ENCODE results near the gene DESI2. TPM values are rescaled to one million over a fixed set of nuclear protein-coding genes. Genes with fewer than 3 reads are reported as not detected.

The DESI2 gene
- total RNA-seq, 1 donor from 2014 or later, result 24.2 TPM

DNA sequence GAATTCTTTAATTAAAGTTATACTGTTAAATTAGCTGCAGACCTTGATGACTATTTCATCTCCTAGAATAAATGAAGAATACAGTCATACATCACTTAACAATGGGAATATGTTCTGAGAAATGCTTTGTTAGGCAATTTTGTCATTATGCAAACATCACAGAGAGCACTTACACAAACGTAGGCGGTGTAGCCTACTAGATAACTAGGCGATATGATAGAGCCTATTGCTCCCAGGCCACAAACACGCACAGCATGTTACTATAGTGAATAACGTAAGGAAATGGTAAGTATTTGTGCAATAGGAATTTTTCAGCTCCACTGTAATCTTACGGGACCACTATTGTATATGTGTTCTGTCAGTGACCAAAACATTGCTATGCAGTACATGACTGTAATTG lies 37.6 kb upstream of the DESI2 start:
- H3K4me1 ChIP-seq, result no peaks in the 10 kb centered on the region
- DNase-seq (ENCODE audit: low spot score in 2 of 2), result no peak

GRCh38 chr1:244626709-244627108 lies 26.2 kb upstream of the DESI2 start:
- TF ChIP-seq, protein P1, sequence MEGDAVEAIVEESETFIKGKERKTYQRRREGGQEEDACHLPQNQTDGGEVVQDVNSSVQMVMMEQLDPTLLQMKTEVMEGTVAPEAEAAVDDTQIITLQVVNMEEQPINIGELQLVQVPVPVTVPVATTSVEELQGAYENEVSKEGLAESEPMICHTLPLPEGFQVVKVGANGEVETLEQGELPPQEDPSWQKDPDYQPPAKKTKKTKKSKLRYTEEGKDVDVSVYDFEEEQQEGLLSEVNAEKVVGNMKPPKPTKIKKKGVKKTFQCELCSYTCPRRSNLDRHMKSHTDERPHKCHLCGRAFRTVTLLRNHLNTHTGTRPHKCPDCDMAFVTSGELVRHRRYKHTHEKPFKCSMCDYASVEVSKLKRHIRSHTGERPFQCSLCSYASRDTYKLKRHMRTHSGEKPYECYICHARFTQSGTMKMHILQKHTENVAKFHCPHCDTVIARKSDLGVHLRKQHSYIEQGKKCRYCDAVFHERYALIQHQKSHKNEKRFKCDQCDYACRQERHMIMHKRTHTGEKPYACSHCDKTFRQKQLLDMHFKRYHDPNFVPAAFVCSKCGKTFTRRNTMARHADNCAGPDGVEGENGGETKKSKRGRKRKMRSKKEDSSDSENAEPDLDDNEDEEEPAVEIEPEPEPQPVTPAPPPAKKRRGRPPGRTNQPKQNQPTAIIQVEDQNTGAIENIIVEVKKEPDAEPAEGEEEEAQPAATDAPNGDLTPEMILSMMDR (IDR thresholded peaks at IDR 0.05), result no peak
- DNase-seq (ENCODE audit: low spot score in 2 of 2), result no peak
- Histone ChIP-seq H3K27ac (no peak overlapping the region), H3K9me3 (no peaks in the 10 kb centered on the region), H3K4me1 (no peaks in the 10 kb centered on the region), H3K4me3 (no peak overlapping the region), H3K36me3 (no peaks in the 10 kb centered on the region), H3K27me3 (no peaks in the 10 kb centered on the region)
- intact Hi-C loops (cut with DNase I), result no loop called here

More for the DNA sequence above, 37.6 kb upstream of the DESI2 start:
- intact Hi-C loops (cut with DNase I), result no loop called here
- no peaks in the 10 kb centered on the region for H3K9me3 ChIP-seq
- no peak overlapping the region for H3K27ac ChIP-seq
- H3K27me3 ChIP-seq, result no peaks in the 10 kb centered on the region
- H3K36me3 ChIP-seq, result no peaks in the 10 kb centered on the region
- TF ChIP-seq, protein P1 (IDR thresholded peaks at IDR 0.05), result no peak
- H3K4me3 ChIP-seq, result no peak overlapping the region

DNA sequence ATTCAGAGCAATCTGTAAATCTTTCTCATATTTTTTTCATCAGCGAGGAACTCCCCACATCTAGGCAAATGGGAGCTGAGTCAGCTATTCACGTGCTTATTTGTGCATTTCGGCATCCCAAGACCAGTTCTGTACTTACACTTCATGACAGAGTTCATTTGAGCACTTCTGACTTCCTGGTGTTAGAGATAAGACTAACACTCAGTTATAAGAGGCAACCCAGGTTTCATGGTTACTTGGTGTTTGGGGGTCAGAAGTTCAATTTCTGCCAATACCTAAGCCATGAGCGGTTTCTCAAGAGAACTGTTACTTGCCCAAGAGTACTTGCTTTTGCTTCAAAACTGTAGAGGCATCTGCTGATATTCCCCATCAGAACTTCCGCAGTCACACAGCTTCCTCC lies 24.1 kb upstream of the DESI2 start:
- Histone ChIP-seq H3K9me3 (no peaks in the 10 kb centered on the region), H3K27me3 (no peaks in the 10 kb centered on the region), H3K4me3 (no peak overlapping the region), H3K27ac (no peak overlapping the region), H3K4me1 (no peaks in the 10 kb centered on the region), H3K36me3 (no peaks in the 10 kb centered on the region)
- TF ChIP-seq, protein P1 (IDR thresholded peaks at IDR 0.05), result no peak
- intact Hi-C loops (cut with DNase I), result no loop called here
- DNase-seq (ENCODE audit: low spot score in 2 of 2), result no peak

DNA sequence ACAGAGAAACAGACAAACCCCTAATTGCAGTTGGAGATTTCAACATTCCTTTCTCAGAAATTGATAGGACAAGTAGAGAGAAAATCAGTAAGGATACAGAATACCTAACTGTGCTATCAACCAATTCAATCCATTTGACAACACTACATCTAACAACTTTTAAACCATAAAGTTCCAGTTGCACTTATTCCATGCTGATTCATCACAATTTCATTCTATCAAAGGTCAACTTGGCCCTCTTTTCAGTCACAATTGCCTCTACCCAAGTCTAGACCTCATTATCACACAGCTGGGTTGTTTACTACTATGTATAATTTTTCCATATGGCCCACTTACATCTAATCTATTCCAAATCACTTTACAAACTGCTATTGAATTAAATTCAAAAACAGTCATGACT lies 19.8 kb upstream of the DESI2 start:
- Histone ChIP-seq H3K27ac (no peak overlapping the region), H3K4me3 (no peak overlapping the region), H3K27me3 (no peaks in the 10 kb centered on the region), H3K36me3 (no peaks in the 10 kb centered on the region), H3K9me3 (no peaks in the 10 kb centered on the region), H3K4me1 (no peaks in the 10 kb centered on the region)
- DNase-seq (ENCODE audit: low spot score in 2 of 2), result no peak
- TF ChIP-seq, protein P1 (IDR thresholded peaks at IDR 0.05), result no peak
- intact Hi-C loops (cut with DNase I), result no loop called here

GRCh38 chr1:244634546-244634945 lies 18.4 kb upstream of the DESI2 start:
- no peaks in the 10 kb centered on the region for H3K9me3 ChIP-seq
- no peak for DNase-seq (ENCODE audit: low spot score in 2 of 2)
- H3K27ac ChIP-seq, result no peak overlapping the region
- no peak overlapping the region for H3K4me3 ChIP-seq
- intact Hi-C loops (cut with DNase I), result no loop called here
- TF ChIP-seq, protein P1 (IDR thresholded peaks at IDR 0.05), result no peak
- no peaks in the 10 kb centered on the region for H3K4me1 ChIP-seq
- no peaks in the 10 kb centered on the region for H3K27me3 ChIP-seq
- H3K36me3 ChIP-seq, result no peaks in the 10 kb centered on the region

Measured in ascending aorta (tissue), 2 donors.